HG02852 (cell line): ENCODE measurements around the gene GRAMD1A.
"Not testable (repeated sequence)": the region's sequence is repeated elsewhere in the genome, so short reads cannot be mapped to it uniquely, and the experiment has no call there.

Experiments
- ATAC-seq: cut with Tn5 transposase; IDR thresholded peaks from one replicate; pipeline ENCODE4 v1.9.1; 2021; ENCODE audit warnings: mild to moderate bottlenecking, moderate library complexity; ENCODE audit not compliant: unreplicated experiment

Gene GRAMD1A

GRCh38 chr19:35034005-35034502 lies 33.9 kb downstream of the GRAMD1A start:
- no peak for ATAC-seq

- ATAC-seq, result no peak
Observed at GRCh38 chr19:35034588-35035382, 34.7 kb downstream of the GRAMD1A start.

- no peak for ATAC-seq
Observed at GRCh38 chr19:35037716-35038622, 37.8 kb downstream of the GRAMD1A start.

- no peak for ATAC-seq
Observed at GRCh38 chr19:35038623-35039512, 38.7 kb downstream of the GRAMD1A start.

- no peak for ATAC-seq
Observed at GRCh38 chr19:35039881-35040825, 40.0 kb downstream of the GRAMD1A start.

GRCh38 chr19:35040826-35041547 lies 40.9 kb downstream of the GRAMD1A start:
- no peak for ATAC-seq

GRCh38 chr19:35041548-35042055 lies 41.5 kb downstream of the GRAMD1A start, which contains the start of gene HPN:
Gene HPN, plus strand, starts transcription at chr19:35041721. Its CDS starts 786 bp downstream, at chr19:35042507.
- ATAC-seq, result no peak

- no peak for ATAC-seq
Observed at GRCh38 chr19:35042056-35042730, 42.1 kb downstream of the GRAMD1A start.

GRCh38 chr19:35042954-35043604 lies 43.0 kb downstream of the GRAMD1A start:
- no peak for ATAC-seq

- ATAC-seq, result no peak
Observed at GRCh38 chr19:35043906-35044305, 43.8 kb downstream of the GRAMD1A start.

GRCh38 chr19:35044317-35045117 lies 44.4 kb downstream of the GRAMD1A start:
- no peak for ATAC-seq

GRCh38 chr19:35045667-35046300 lies 45.7 kb downstream of the GRAMD1A start:
- ATAC-seq, result no peak

GRCh38 chr19:35046461-35046860 lies 46.3 kb downstream of the GRAMD1A start:
- ATAC-seq, result no peak

GRCh38 chr19:35048911-35049411 lies 48.8 kb downstream of the GRAMD1A start:
- ATAC-seq, result no peak

GRCh38 chr19:35049456-35049855 lies 49.3 kb downstream of the GRAMD1A start:
- ATAC-seq, result no peak

GRCh38 chr19:35050662-35051061 lies 50.5 kb downstream of the GRAMD1A start:
- ATAC-seq, result not testable (repeated sequence)
